SH-SY5Y (cell line): ENCODE results near the gene DCAF16.

Experiments
- GATA2 ChIP-seq: IDR thresholded peaks from 2 replicates; pipeline ENCODE4 v1.6.1; 2011; ENCODE audit warnings: mild to moderate bottlenecking, low read depth, low read length
- GATA3 ChIP-seq: IDR thresholded peaks from 2 replicates; pipeline ENCODE4 v1.6.1; 2011; ENCODE audit warnings: low read depth, mild to moderate bottlenecking, low read length, moderate library complexity

DCAF16 gene

DNA sequence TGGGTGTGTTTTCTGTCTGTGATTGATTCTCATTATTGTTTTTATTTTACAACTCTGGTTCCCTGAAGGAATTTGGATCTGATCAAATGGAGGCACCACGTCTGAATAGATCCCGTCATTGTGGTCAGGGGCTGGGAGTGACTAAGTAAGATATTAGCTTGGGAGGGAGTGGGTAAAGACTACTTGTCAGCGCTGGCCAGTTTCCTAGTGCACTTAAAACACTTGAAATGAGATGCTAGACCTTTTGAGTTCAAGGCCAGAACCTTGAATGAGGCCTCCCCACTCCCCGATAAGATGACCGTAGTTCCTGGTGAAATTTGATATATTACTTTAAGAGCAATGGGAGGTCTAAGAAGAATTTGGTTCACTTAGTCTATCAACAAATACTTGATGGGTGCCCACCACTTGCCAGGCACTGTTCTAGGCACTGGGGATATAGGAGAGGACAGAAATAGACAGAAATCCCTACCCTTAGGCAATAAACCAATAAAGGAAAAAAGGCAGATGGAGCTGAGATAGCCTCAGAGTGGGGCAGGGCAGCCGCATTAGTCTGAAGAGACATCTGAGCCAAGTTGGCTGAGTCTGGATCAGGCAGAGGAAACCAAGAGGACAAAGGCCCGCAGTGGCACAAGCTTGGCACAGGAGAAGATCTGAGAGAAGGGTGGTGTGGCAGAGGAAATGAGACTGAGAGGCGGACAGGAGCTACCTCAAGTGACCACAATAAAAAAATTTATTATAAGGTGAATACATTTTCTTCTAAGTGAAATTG lies 41.0 kb downstream of the DCAF16 start:
- TF ChIP-seq GATA2 (no peak), GATA3 (no peak)

DNA sequence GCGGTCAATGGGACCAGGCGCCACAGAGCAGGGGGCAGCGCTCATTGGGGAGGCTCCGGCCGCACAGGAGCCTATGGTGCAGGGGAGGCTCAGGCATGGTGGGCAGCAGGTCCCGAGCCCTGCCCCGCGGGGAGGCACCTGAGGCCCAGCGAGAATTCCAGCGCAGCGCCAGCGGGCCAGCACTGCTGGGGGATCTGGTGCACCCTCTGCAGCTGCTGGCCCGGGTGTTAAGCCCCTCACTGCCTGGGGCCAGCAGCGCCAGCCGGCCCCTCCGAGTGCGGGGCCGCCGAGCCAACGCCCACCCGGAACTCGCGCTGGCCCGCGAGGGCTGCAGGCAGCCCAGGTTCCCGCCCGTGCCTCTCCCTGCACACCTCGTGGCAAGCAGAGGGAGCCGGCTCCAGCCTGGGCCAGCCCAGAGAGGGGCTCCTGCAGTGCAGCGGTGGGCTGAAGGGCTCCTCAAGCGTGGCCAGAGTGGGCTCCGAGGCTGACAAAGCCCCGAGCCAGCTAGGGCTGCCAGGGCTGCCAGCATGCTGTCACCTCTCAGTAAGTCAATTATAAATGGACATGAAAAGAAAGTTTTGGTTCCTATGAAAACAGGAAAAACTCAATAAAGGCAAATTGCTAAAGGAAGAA lies 43.6 kb downstream of the DCAF16 start:
- no peak for TF ChIP-seq GATA2
- no peak for TF ChIP-seq GATA3

DNA sequence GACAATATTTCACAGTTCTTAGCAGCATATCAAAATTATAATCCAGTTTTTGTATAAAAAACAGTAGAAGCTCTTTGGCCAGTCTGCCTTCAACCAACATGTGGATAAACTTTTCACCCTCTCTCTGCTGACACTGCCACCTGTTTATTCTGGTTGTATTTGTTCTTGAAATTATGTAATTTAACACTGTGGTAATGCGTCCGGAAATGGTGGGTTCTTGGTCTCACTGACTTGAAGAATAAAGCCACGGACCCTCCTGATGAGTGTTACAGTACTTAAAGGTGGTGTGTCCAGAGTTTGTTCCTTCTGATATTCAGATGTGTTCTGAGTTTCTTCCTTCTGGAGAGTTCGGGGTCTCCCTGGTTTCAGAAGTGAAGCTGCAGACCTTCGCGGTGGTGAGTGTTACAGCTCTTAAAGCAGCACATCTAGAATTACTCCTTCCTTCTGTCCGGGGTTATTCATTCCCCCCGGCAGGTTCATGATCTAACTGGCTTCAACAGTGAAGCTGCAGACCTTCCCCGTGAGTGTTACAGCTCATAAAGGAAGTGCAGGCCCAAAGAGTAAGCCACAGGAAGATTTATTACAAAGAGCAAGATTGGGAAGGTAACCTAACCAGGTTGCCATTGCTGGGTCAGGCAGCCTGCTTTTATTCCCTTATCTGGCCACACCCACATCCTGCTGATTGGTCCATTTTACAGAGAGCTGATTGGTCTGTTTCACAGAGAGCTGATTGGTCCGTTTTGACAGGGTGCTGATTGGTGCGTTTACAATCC lies 44.9 kb downstream of the DCAF16 start:
- TF ChIP-seq GATA3 = no peak
- TF ChIP-seq GATA2 = no peak

DNA sequence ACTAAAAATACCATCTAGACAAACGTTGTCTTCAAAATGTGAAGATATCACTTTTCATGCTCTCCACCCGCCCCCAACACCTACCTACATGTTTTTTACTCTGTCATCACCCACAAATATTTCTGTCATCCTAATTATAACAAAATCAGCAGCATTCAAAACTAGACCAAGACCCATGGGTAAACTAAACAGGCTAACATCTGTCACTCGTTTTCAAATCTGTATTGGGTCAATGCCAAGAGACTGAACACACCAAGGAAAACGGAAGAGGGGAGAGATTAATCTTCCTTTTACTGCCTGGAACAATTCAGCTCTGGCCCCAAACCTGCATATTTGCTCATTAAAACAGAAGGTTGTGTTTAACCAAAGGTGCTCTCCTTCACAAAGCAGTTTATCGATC lies 46.6 kb downstream of the DCAF16 start:
- TF ChIP-seq GATA2 (no peak), GATA3 (no peak)

DNA sequence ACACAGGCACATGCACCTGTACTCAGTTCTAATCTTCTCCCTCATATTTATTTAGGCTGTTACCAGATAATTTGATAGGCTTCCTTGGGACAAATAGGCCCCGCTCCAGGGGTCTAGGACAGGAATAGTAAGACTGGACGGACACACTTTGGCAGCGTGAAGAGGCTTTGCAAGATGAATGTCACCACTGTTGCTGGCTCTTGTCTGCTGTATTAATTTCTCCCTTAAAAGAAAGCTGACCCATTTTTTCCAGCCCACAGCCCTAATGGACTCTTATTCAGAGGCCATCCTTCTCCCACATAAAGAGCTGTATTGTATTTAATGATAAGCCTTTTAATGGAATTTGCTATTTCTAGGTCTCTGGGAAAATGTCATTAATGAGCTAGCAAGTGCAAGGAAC lies 47.1 kb downstream of the DCAF16 start:
- TF ChIP-seq GATA2 (no peak), GATA3 (no peak)

DNA sequence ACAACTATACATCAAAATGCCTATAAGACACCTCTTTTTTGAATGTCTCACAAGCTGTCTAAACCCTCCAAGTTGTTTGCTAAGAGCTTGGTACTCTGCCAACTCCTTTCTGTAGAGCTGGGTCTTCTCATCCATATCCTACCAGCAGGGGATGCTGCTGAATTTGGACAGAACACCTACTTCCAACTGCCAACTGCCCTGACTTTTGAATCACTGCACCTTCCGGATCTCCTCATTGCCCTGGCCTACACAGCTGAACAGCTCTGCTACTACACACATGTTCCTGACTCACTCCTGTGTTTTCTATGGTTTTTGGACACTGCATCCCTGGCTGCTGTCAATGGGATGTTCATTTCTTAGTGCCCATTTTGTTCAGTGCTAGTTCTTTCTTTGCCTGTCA lies 47.8 kb downstream of the DCAF16 start:
- TF ChIP-seq GATA3 (no peak), GATA2 (no peak)

DNA sequence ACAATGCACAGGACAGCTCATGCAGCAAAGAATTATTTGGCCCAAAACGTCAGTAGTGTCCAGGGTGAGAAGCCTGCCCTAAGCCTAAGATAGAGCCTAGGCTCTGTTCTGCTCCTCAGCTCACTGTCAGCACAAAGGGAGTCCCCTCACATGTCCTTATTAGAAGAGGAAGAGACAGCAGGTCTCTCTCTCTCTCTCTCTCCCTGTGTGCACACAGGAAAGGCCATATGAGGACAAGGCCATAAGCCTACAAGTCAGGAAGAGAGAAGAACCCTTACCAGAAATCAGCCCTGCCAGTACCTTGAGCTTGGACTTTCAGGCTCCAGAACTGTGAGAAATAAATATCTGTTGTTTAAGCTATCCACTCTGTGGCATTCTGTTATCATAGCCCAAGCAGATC lies 49.5 kb downstream of the DCAF16 start:
- no peak for TF ChIP-seq GATA3
- no peak for TF ChIP-seq GATA2

DNA sequence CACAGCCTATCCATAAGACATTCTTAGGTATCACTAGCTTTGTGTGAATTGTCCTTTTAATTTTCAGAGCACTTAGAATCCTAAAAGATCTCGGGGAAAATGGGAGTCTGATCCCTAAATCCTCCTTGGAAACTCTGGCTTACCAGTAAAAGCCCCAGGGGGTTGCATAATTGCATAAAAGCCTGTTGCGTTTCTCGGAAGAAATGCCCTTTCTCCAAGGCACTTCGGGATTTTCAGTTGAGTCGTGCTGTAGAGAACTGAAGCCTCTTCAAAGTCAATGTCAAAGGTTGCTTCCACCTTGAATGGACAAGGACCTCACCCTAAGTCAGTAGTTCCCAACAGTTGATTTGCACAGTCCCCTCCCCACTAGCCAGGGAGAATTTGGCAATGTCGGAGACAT lies 49.9 kb downstream of the DCAF16 start:
- TF ChIP-seq GATA3 (no peak), GATA2 (no peak)

DNA sequence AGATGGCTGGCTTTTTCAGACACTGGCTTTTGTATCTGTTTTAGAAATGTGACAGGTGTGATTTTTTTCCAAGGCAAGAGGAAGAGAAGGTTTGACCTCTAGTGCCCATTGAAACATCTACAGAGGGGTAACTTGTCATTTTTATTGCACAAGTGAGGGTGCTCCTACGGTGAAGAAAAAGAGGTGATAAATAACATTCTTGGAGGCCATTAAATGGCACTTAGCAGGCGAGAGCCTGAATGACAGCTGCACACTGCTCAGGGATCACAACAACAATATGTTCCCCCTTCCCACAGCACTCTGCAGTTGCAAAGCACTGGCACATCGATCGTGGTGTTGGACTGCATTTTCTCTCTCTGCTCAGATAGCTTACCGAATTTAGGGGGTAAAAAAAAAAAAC lies 52.1 kb downstream of the DCAF16 start:
- no peak for TF ChIP-seq GATA2
- no peak for TF ChIP-seq GATA3

DNA sequence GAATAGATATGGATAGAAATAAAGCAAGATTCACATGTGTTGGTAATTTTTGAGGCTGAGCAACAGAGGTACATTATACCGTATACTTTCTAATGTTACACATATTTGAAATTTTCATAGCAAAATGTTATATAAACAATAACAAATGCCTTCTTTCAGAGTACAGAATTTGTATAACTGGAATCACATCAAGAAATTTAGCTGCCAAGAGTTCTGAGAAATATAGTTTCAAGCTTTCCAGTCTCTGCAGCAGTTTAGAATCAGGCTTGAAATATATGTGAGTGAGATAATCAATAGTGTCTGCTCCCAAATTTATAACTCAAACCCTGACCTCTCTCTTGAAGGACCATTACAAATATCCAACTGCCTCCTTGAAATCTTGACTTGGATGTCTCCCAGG lies 52.9 kb downstream of the DCAF16 start:
- TF ChIP-seq GATA2 (no peak), GATA3 (no peak)

DNA sequence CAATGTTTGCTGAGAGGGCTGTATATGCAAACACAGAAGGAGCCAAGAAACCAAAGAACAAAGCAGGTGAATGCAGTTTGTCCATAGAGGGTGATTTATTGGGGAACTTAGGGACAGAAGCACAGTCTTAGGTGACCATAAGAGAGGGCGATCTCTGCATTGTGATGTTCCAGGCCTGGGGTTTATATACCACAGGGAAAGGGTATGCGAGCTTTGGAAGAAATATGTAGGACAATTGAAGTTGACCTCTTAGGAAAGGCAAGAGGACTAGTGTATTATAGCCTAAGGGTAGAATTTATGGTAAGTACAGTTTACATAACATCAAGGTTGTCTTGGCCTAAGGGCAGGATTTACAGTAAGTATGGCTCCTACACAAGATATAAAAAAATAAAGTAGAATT lies 56.9 kb downstream of the DCAF16 start:
- TF ChIP-seq GATA3 (no peak), GATA2 (no peak)
